H9 (cell line): ENCODE data around the gene HDAC5. TPM values are rescaled to one million over a fixed set of nuclear protein-coding genes. Genes with fewer than 3 reads are reported as not detected.

Source experiments
- DNase-seq: peaks from one replicate; pipeline ENCODE4 v3.0.0-alpha.2; 2017
- H2AFZ ChIP-seq: one replicate; pipeline ENCODE4 v1.6.1; 2013; ENCODE audit warnings: mild to moderate bottlenecking, low read length, control low read depth, moderate library complexity
- H2AK5ac ChIP-seq: 2 replicates; pipeline ENCODE4 v1.6.1; 2013; ENCODE audit warnings: low read length, control low read depth, mixed read lengths; ENCODE audit not compliant: insufficient read length
- H2BK120ac ChIP-seq: one replicate; pipeline ENCODE4 v1.6.1; 2013; ENCODE audit warnings: low read depth, mild to moderate bottlenecking, low read length, control low read depth, inconsistent platforms; ENCODE audit not compliant: poor library complexity, severe bottlenecking
- H2BK12ac ChIP-seq: 2 replicates; pipeline ENCODE4 v1.6.1; 2013; ENCODE audit warnings: low read length, control low read depth, mixed read lengths, low read depth; ENCODE audit not compliant: insufficient read length
- H2BK15ac ChIP-seq: 2 replicates; pipeline ENCODE4 v1.6.1; 2013; ENCODE audit warnings: low read depth, low read length, control low read depth
- H2BK20ac ChIP-seq: one replicate; pipeline ENCODE4 v1.6.1; 2013; ENCODE audit warnings: low read depth, mild to moderate bottlenecking, low read length, control low read depth, inconsistent platforms; ENCODE audit not compliant: poor library complexity, severe bottlenecking
- H2BK5ac ChIP-seq: 2 replicates; pipeline ENCODE4 v1.6.1; 2013; ENCODE audit warnings: low read length, control low read depth, mixed read lengths; ENCODE audit not compliant: insufficient read length
- H3K14ac ChIP-seq: 2 replicates; pipeline ENCODE4 v1.6.1; 2013; ENCODE audit warnings: low read length, control low read depth; ENCODE audit not compliant: insufficient read depth
- H3K18ac ChIP-seq: 2 replicates; pipeline ENCODE4 v1.6.1; 2013; ENCODE audit warnings: low read depth, mild to moderate bottlenecking, mixed read lengths, low read length, control low read depth; ENCODE audit not compliant: insufficient read length
- H3K23ac ChIP-seq: 2 replicates; pipeline ENCODE4 v1.6.1; 2013; ENCODE audit warnings: low read length, control low read depth, mixed read lengths, low read depth; ENCODE audit not compliant: insufficient read length
- H3K23me2 ChIP-seq: 2 replicates; pipeline ENCODE4 v1.6.1; 2013; ENCODE audit warnings: low read depth, mild to moderate bottlenecking, mixed read lengths, low read length, control low read depth; ENCODE audit not compliant: insufficient read length, poor library complexity, severe bottlenecking
- H3K27ac ChIP-seq: 2 replicates; pipeline ENCODE4 v1.5.1; 2013; ENCODE audit warnings: low read length, control low read depth, mixed read lengths, low read depth; ENCODE audit not compliant: insufficient read length
- H3K27me3 ChIP-seq: 2 replicates; pipeline ENCODE4 v1.6.1; 2013; ENCODE audit warnings: low read length, control low read depth, inconsistent platforms; ENCODE audit not compliant: insufficient read depth
- H3K4ac ChIP-seq: 2 replicates; pipeline ENCODE4 v1.6.1; 2013; ENCODE audit warnings: low read depth, mild to moderate bottlenecking, control low read depth, inconsistent platforms, low read length, moderate library complexity
- H3K4me1 ChIP-seq: 2 replicates; pipeline ENCODE4 v1.6.1; 2013; ENCODE audit warnings: low read length, control low read depth, inconsistent platforms; ENCODE audit not compliant: insufficient read depth
- H3K4me2 ChIP-seq: 2 replicates; pipeline ENCODE4 v1.6.1; 2013; ENCODE audit warnings: low read length, control low read depth, mixed read lengths; ENCODE audit not compliant: insufficient read length, insufficient read depth
- H3K56ac ChIP-seq: 2 replicates; pipeline ENCODE4 v1.6.1; 2013; ENCODE audit warnings: low read depth, mild to moderate bottlenecking, mixed read lengths, low read length, control low read depth; ENCODE audit not compliant: insufficient read length
- H3K79me1 ChIP-seq: 2 replicates; pipeline ENCODE4 v1.6.1; 2013; ENCODE audit warnings: low read depth, mild to moderate bottlenecking, moderate library complexity, low read length, control low read depth, inconsistent platforms; ENCODE audit not compliant: insufficient read depth, poor library complexity, severe bottlenecking
- H3K79me2 ChIP-seq: 2 replicates; pipeline ENCODE4 v1.6.1; 2013; ENCODE audit warnings: low read length, control low read depth, inconsistent platforms; ENCODE audit not compliant: insufficient read depth
- H3K9ac ChIP-seq: 2 replicates; pipeline ENCODE4 v1.6.1; 2013; ENCODE audit warnings: low read length, control low read depth, mixed read lengths; ENCODE audit not compliant: insufficient read length; ENCODE audit errors: extremely low read depth
- H3K9me3 ChIP-seq: one replicate; pipeline ENCODE4 v1.6.1; 2013; ENCODE audit warnings: low read depth, low read length, inconsistent platforms; ENCODE audit not compliant: control insufficient read depth
- H3T11ph ChIP-seq: one replicate; pipeline ENCODE4 v1.6.1; 2013; ENCODE audit warnings: mild to moderate bottlenecking, low read length, control low read depth, inconsistent platforms
- H4K20me1 ChIP-seq: one replicate; pipeline ENCODE4 v1.6.1; 2013; ENCODE audit not compliant: control insufficient read depth, insufficient read length, insufficient read depth
- H4K5ac ChIP-seq: 2 replicates; pipeline ENCODE4 v1.6.1; 2013; ENCODE audit warnings: low read depth, mild to moderate bottlenecking, mixed read lengths, low read length, control low read depth; ENCODE audit not compliant: insufficient read length
- H4K8ac ChIP-seq: replicated peaks from 2 replicates; pipeline ENCODE4 v1.6.1; 2013; ENCODE audit warnings: low read length, control low read depth, mixed read lengths, low read depth; ENCODE audit not compliant: insufficient read length
- H4K91ac ChIP-seq: 2 replicates; pipeline ENCODE4 v1.6.1; 2013; ENCODE audit warnings: low read depth, mild to moderate bottlenecking, moderate library complexity, mixed read lengths, low read length, control low read depth; ENCODE audit not compliant: insufficient read length
- H3K27ac Mint-ChIP-seq, 3 experiments: 2 replicates in 2 of 3; 3 replicates in 1 of 3; pipeline ENCODE4 v1.8.0; 2020 to 2021; ENCODE audit warnings: mixed read lengths in 3 of 3, mild to moderate bottlenecking in 1 of 3, moderate library complexity in 1 of 3
- H3K27me3 Mint-ChIP-seq: 2 replicates; pipeline ENCODE4 v1.8.0; 2021; ENCODE audit warnings: low read depth, mild to moderate bottlenecking, moderate library complexity, mixed read lengths
- H3K36me3 Mint-ChIP-seq, 3 experiments: 2 replicates in 2 of 3; 3 replicates in 1 of 3; pipeline ENCODE4 v1.8.0; 2020 to 2021; ENCODE audit warnings: low read depth in 3 of 3, mixed read lengths in 3 of 3; ENCODE audit not compliant: insufficient read depth in 1 of 3
- H3K4me1 Mint-ChIP-seq, 2 experiments: 2 replicates each; pipeline ENCODE4 v1.8.0; 2020; ENCODE audit warnings: mixed read lengths in 2 of 2
- H3K4me3 Mint-ChIP-seq, 2 experiments: 2 replicates in 1 of 2; 3 replicates in 1 of 2; pipeline ENCODE4 v1.8.0; 2020 to 2021; ENCODE audit warnings: mild to moderate bottlenecking in 2 of 2, mixed read lengths in 2 of 2, moderate library complexity in 1 of 2
- H3K9me3 Mint-ChIP-seq, 2 experiments: 2 replicates in 1 of 2; 3 replicates in 1 of 2; pipeline ENCODE4 v1.8.0; 2020; ENCODE audit warnings: mild to moderate bottlenecking in 2 of 2, mixed read lengths in 2 of 2, moderate library complexity in 1 of 2
- CTCF ChIP-seq: fragments of 200-600 bp; sonication (generic); conservative IDR thresholded peaks from 3 replicates; pipeline ENCODE4 v1.8.0; 2021; ENCODE audit warnings: antibody characterized with exemption, mild to moderate bottlenecking
- WGBS: extraction: QIAGEN DNeasy Blood & Tissue Kit; methylation state at CpG from one replicate; pipeline ENCODE4 v1.1.7; 2013; ENCODE audit warnings: missing lambda C conversion rate, low lambda C conversion rate, mixed read lengths; ENCODE audit not compliant: insufficient read length; ENCODE audit errors: extremely low coverage; 5-methylcytosine and 5-hydroxymethylcytosine counted together
- total RNA-seq: library from RNA; stranded (reverse); gene quantifications from 2 replicates; pipeline ENCODE4 v1.2.1, GENCODE V29; 2021

HDAC5 gene
- total RNA-seq, 1 experiment from 2014 or later, result 39.5 TPM

- Histone ChIP-seq H3K14ac (no peak overlapping the region; the same call in 1 of the 2 replicates), H2BK120ac (no peak overlapping the region), H3K23me2 (no peaks in the 10 kb centered on the region), H3K79me1 (no peaks in the 10 kb centered on the region), H3K27ac (no peak overlapping the region), H3T11ph (no peak overlapping the region), H4K20me1 (peaks cover 3% of the 10 kb centered on the region), H2BK5ac (no peak overlapping the region), H3K18ac (no peak overlapping the region), H3K79me2 (no peaks in the 10 kb centered on the region), H3K4ac (no peak overlapping the region), H4K91ac (no peak overlapping the region), H3K9me3 (no peaks in the 10 kb centered on the region), H3K56ac (no peak overlapping the region), H2BK12ac (no peak overlapping the region), H2BK20ac (no peak overlapping the region), H2BK15ac (no peak overlapping the region), H4K8ac (no peak overlapping the region), H2AK5ac (no peak overlapping the region), H3K4me1 (no peaks in the 10 kb centered on the region; the same call in 1 of the 2 replicates), H2AFZ (no peak overlapping the region), H3K9ac (no peak overlapping the region), H4K5ac (no peak overlapping the region), H3K4me2 (no peak overlapping the region), H3K23ac (no peak overlapping the region), H3K27me3 (no peaks in the 10 kb centered on the region)
- Mint-ChIP-seq H3K27me3 (peaks cover 2% of the 10 kb centered on the region; the same call in 1 of the 2 replicates), H3K4me3 (no peak overlapping the region), H3K4me1 (peaks cover 17 to 31% of the 10 kb centered on the region in 2 experiments), H3K9me3 (no peaks in the 10 kb centered on the region), H3K36me3 (peaks cover 0 to 4% (median 2%) of the 10 kb centered on the region in 3 experiments; a peak in 1 of 7 replicates), H3K27ac (peak overlapping the region in 1 of 3 experiments; percentile 58; a peak in 1 of 7 replicates)
- no peak for DNase-seq
- TF ChIP-seq CTCF, result no peak
- WGBS, result no CpG with 5 or more reads among the region's 5 CpGs
Observed at GRCh38 chr17:44170135-44170498, 46.7 kb upstream of the HDAC5 start.
